Activated naive CD4-positive, alpha-beta T cell (primary cell): ENCODE data around the gene FRRS1.

Experiments
- DNase-seq, 4 experiments: peaks; one replicate each; lab custom pipeline; 2025; lab: John Stamatoyannopoulos, UW

The FRRS1 gene

DNA sequence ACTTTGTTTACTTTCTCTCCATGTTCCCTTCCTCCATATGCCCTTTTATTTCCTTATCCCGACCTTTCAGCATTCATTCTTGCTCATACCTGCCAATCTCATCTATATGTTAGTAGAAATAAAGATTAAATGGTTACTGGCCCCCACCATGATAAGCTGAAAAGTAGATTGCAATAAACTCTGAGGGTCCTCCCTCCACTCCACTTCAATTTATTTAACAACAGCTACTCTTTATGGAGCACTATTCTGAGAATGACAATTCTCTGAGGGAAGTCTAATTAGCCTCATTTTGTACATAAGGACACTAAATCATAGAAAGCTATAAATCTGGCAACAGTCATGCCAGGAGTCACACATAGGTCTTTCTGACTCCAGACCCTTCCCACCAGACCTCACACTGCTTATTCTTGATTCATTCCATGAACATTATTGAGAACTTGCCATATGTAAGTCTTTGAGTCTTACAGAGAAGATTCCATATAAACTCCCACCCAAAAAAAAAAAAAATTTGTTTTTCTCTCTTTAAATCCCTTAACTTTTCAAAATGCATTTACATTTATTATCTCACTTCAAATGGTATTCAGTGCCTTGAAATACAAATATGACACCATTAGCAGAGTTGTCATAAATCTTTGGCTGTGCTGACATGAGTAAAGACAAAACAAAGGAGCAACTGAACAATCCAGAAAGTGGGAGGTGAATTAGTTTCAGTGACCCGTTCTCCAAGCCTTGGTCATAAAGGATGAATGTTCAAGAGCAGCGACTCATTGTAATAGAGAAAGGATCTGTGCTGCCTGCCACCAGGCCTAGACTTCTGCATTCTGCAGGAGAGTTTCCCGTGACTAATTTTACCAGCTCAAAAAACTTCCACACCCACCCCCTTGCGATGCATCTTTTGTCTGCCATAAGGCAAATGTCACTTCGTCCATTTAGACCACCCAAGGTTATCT is 92.0 kb downstream of the FRRS1 start:
- DNase-seq, result no peak

DNA sequence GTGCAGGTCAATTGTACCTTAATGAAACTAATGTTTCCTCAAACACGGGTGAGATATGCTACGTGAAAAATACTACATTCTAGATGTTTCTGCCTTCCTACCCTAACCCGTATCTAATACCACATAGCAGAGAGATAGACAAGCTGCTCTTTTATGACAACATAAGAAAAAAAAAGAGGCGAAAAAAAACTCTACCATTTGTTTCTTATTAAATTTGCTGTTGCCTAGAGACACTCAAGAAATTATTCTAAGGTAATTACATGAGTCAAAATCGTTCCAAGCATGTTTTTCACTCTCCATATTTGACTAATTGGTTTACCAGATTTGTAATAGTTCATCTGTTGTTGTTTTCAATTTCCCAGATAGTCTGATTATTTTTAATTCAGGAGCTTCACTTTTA is 93.1 kb downstream of the FRRS1 start:
- no peak for DNase-seq

DNA sequence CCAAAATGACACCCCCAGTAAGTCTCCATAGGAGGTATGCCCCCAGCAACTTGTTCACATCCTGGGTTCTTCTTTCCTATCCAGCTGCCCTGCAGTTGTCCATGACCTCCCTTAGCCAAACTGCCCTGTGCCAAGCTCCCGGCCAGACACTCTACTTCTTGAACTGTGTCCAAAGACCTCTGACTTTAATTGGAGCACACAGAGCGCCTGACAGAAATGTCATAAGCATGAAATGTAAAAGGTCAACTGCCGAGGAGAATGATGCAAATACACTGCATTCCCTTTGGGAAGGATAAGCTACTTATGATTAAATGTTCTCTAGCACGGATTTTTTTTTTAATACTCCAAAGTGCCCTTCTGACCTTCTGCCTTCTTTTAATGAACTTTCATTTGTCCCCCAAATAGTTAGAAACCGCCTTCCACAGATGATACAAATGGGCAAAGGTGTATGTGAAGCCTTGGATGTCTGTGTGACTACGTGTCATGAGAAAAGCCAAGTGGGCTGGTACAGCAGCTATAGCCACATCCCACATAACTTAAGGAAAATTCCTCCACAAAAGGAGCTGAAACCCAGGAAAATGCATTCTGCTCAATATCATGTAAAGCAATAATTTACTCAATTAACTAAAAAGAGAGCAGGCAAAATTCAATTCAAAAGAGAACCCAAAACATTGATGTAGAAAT is 93.8 kb downstream of the FRRS1 start:
- no peak for DNase-seq

DNA sequence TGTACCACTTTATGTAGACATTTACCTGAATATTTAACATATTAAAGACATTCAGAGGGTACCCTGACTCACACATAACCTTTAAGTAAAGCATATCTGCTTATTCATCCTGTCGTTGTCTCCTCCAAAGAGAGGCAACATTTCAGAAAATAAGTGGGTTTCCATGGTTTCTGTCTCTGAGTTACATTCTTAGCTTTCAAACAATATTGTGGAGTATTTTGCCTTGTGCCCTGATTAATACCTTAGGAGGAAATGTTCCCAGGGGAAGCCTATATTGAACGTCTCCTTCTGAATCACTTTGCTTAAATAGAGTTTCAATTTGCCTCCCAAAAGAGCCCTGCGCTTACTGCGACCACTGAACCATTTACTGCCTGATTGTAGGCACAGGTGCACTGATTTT is 94.4 kb downstream of the FRRS1 start:
- no peak for DNase-seq

DNA sequence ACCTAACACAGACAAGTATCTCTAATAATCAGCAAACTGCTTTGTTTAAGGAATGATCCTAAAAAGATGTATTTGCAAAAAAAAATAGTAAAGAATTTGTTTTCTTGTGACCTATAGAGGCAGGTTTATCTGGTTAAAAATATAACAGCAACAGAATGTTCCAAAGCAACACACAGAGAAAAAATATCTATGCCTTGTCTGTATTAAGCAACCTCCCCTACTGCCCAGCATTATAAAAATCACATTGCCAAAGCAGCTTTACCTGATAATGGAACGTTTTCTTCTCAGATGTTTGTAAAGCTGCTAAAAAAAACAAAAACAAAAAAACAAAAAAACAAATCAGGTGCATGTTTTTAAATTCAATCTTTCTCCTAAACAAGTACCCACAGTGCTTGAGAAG is 95.9 kb downstream of the FRRS1 start:
- no peak for DNase-seq

DNA sequence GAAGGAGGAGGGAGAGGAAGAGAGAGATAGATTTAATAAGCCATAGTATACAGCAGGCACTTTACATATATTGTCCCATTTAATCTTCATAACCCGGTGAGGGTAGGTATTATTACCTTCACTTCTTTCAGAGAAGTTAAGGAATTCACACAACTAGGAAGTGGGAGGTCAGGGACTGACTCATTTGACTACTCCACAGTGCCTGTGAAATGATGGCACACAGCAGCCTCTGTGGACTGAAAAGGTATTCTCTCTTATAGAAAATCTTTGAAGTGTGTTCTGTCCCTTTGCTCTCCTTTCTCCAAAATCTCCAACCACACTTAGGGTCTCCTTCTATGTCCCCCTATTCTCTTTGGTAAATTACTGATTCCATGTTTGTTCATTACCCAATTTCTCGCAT is 96.6 kb downstream of the FRRS1 start:
- DNase-seq, result no peak

DNA sequence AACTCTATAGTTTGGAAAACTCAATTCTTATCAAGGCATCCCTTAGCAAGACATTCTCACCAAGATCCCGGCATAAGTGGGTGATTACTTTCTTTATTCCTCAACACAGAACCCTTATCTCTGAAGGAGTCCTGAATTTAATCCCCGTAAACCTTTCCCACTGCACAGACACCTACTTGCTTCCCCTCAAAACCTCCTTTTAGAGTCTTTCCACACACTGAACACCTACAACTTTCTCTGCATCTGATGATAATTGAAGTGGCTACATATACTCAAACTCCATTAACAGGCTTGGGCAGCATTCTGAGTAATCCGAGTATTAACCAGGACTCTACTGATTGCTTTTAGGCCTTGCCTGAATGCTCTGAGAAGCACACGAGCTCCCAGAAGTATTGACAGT is 97.1 kb downstream of the FRRS1 start:
- no peak for DNase-seq

DNA sequence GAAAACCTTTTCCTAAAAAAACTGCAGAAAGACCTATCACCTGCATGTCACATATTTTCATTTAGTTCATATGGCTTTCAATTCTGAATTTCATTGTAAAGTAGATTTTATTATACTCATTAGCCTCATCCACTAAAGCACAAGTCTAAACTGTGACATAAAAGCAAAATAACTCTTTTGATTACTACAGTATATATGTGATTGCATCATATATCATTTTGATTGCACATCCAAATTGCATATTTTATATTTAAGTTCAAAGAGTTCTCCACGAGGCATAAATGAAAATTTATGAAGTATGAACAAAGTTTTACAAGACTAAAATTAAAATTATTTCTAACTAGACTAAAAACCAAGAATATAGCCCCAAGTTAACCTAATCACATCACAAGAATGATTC is 101.2 kb downstream of the FRRS1 start:
- no peak for DNase-seq

DNA sequence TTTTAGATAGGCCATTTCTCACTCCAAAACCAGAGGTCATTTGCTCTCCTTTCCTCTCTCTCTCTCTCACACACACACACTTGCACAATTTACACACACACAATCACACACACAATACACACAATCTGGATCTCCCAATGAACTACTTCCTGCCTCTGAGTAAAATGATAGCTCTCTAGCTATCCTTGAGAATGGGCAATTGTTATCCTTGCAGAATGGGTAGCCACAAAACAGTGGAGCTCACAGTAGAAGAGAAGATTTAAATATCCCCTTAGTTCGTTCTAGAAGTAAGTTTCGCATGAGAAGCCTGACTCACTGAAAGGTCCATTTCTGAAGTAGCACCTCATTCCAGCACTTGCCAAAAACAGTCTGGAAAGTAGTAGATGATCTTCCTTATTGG is 102.9 kb downstream of the FRRS1 start:
- DNase-seq, result no peak

DNA sequence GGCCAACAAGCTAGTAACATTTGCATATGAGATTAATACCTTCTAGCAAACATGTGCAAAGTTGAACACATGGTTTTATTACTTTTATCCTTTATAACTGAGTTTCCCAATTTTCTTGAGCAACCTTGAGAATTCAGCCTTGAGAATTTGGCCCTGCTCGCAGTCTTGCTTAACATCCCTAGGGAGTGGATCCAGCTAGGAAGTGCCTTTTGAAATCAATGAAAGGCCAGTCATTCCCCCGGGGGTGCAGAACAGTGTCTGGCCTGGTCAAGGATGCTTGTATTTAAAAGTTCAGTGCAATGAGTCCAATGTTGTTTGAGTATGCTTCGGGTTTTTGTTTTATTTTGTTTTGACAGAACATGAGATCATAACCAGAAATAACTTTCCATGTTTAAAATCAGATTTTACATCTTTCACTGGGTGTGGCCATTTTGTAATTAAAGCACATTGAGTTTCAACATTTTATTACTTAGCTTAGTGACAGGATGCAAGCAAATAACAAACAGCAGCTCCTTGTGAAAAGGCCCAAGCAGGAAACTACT is 103.8 kb downstream of the FRRS1 start:
- DNase-seq, result no peak

DNA sequence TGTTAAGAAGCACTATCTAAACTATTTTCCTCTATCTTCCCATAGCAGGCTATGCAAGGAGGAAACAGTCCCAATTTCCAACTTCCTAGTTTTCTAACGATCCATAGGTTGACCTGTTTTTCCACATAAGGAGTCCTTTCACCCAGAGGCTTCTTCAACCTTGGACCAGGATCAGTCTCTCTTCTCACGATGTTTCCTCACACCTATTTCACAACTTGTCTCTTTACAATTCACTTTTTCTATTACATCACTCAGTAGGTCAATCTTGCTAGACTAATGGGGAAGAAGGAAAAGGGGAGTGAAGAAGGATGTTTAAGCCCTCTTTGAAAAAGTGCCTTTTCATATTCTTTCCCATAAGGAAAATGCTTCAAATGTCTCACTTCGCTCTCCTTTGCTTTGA is 104.7 kb downstream of the FRRS1 start:
- DNase-seq, result no peak

DNA sequence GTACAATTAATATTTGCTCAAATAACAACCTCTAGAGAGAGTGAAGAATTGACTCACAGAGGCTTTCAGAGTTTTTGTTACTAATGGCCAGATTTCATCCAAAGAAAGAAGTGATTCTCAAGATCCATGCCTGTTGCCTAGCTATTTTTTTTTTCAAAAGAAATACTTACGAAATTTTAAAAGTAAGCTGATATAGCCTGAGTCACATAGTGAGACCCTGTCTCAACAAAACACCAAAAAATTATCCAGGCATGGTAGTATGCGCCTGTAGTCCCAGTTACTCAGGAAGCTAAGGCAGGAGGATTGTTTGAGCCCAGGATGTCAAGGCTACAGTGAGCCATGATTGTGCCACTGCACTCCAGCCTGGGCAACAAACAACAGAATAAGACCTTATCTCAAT is 105.9 kb downstream of the FRRS1 start:
- DNase-seq, result no peak

DNA sequence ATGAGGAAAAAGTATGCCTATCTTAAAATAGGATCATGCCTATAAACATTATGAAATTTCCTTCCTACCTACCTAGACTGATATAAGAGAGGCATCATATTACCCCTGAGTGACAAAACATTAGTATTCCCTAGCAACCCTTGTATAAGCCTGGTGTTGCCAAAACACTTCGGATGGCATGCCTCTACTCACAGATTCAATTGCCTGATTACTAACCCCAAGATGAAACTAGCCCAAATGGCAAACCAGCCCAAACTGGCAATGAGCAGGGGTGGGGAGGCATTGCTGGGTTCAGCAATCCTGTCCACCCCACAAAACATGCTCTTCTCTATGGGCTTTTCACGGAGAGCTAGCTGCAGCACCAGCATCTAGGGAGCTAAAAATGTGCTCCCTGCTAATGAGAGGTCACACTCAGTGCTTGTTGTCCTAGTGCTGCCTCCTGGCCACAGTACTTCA is 106.7 kb downstream of the FRRS1 start:
- no peak for DNase-seq
